GM12878 (cell line): ENCODE results near the gene MESD. TPM values are rescaled to one million over a fixed set of nuclear protein-coding genes. Genes with fewer than 3 reads are reported as not detected.

ENCODE experiments used
- ATAC-seq: fragments of 200-7000 bp; cut with Tn5 transposase; 3 replicates; pipeline ENCODE4 v1.9.1; 2020; ENCODE audit warnings: mild to moderate bottlenecking, moderate library complexity
- BruUV-seq: library from RNA; stranded (reverse); fragments of 400-500 nt; replicated peaks from 2 replicates; lab custom pipeline; 2021; lab: Mats Ljungman, UMichigan
- CTCF ChIA-PET: fragments of 300-600 bp; sonication (Branson Sonifier 250); formaldehyde crosslinking; extraction: SDS; loops from one replicate; lab custom pipeline; 2021; ENCODE audit warnings: inconsistent platforms; lab: Yijun Ruan, JAX
- POLR2A ChIA-PET: fragments of 350-600 bp; formaldehyde crosslinking; extraction: SDS; loops from one replicate; lab custom pipeline; 2021; ENCODE audit warnings: inconsistent platforms; lab: Charles Lee
- RAD21 ChIA-PET: fragments of 300-600 bp; sonication (Branson Sonifier 250); formaldehyde crosslinking; loops from one replicate; lab custom pipeline; 2023; ENCODE audit warnings: antibody characterized with exemption; ENCODE audit not compliant: unreplicated experiment; lab: Charles Lee
- SMC1A ChIA-PET: fragments of 300-600 bp; sonication (Branson Sonifier 250); formaldehyde crosslinking; loops from one replicate; lab custom pipeline; 2023; ENCODE audit not compliant: unreplicated experiment, uncharacterized antibody; lab: Charles Lee
- DNase-seq: peaks from one replicate; pipeline ENCODE4 v3.0.0-alpha.2; 2011; ENCODE audit warnings: low read depth, low spot score
- FAIRE-seq: peaks from 3 replicates; lab custom pipeline; 2011; peaks lifted over from hg19 to GRCh38; lab: Jason Lieb, UNC
- H2AFZ ChIP-seq: 2 replicates; pipeline ENCODE4 v1.6.0; 2011; ENCODE audit warnings: low read depth, low read length, control low read depth; ENCODE audit not compliant: control insufficient read depth
- H3K27ac ChIP-seq: 2 replicates; pipeline ENCODE4 v1.5.1; 2011; ENCODE audit warnings: control low read depth; ENCODE audit not compliant: control insufficient read depth, insufficient read depth
- H3K27me3 ChIP-seq, 2 experiments: replicated peaks in 1 of 2; 2 replicates each; pipeline versions ENCODE4 v1.6.0 to v1.6.1; 2011; ENCODE audit warnings: low read length in 1 of 2; ENCODE audit not compliant: control insufficient read depth in 2 of 2, insufficient read depth in 2 of 2
- H3K36me3 ChIP-seq, 2 experiments: 2 replicates each; pipeline ENCODE4 v1.5.1; 2011; ENCODE audit warnings: low read length in 1 of 2; ENCODE audit not compliant: control insufficient read depth in 2 of 2, insufficient read depth in 2 of 2
- H3K4me1 ChIP-seq: 2 replicates; pipeline ENCODE4 v1.6.1; 2011; ENCODE audit warnings: mild to moderate bottlenecking, low read length, moderate library complexity, mixed read lengths; ENCODE audit not compliant: control insufficient read depth, insufficient read depth
- H3K4me2 ChIP-seq: 2 replicates; pipeline ENCODE4 v1.6.0; 2011; ENCODE audit warnings: control low read depth; ENCODE audit not compliant: control insufficient read depth, insufficient read depth
- H3K4me3 ChIP-seq: fragments of 200-600 bp; sonication (generic); 2 replicates; pipeline ENCODE4 v1.5.1; 2016
- H3K79me2 ChIP-seq: 2 replicates; pipeline ENCODE4 v1.6.0; 2011; ENCODE audit warnings: low read length; ENCODE audit not compliant: control insufficient read depth, insufficient read depth
- H3K9ac ChIP-seq: 2 replicates; pipeline ENCODE4 v1.8.0; 2011; ENCODE audit warnings: low read length, control low read depth, mixed read lengths; ENCODE audit not compliant: control insufficient read depth, insufficient read depth
- H3K9me3 ChIP-seq: replicated peaks from 3 replicates; pipeline ENCODE4 v1.5.1; 2011; ENCODE audit warnings: mild to moderate bottlenecking, low read length; ENCODE audit not compliant: control insufficient read depth, insufficient read depth
- H4K20me1 ChIP-seq: 2 replicates; pipeline ENCODE4 v1.6.0; 2011; ENCODE audit not compliant: control insufficient read depth, insufficient read depth
- ASH2L ChIP-seq: fragments of 300-600, 200-600 bp; sonication (generic); IDR thresholded peaks from 2 replicates; pipeline ENCODE4 v1.6.1; 2017; ENCODE audit warnings: low read depth, mild to moderate bottlenecking, borderline replicate concordance
- BHLHE40 ChIP-seq, 2 experiments: fragments of 450-650 bp in 1 of 2; IDR thresholded peaks; 2 replicates each; pipeline ENCODE4 v1.6.1; 2011 to 2017; ENCODE audit warnings: low read depth in 2 of 2, borderline replicate concordance in 1 of 2, improper control_type of control experiment in 1 of 2, low read length in 1 of 2, mild to moderate bottlenecking in 1 of 2
- CHD4 ChIP-seq: fragments of 200-600 bp; sonication (generic); IDR thresholded peaks from 2 replicates; pipeline ENCODE4 v1.6.1; 2016; ENCODE audit warnings: mild to moderate bottlenecking
- DPF2 ChIP-seq: fragments of 450-650 bp; IDR thresholded peaks from 2 replicates; pipeline ENCODE4 v1.6.1; 2017; ENCODE audit warnings: mild to moderate bottlenecking
- EED ChIP-seq: sonication (generic); IDR thresholded peaks from 2 replicates; pipeline ENCODE4 v1.6.1; 2016; ENCODE audit warnings: antibody characterized with exemption, low read depth
- ESRRA ChIP-seq: IDR thresholded peaks from 2 replicates; pipeline ENCODE4 v1.6.1; 2012; ENCODE audit warnings: mild to moderate bottlenecking, low read length, improper control_type of control experiment
- MEF2A ChIP-seq: IDR thresholded peaks from 2 replicates; pipeline ENCODE4 v1.6.1; 2011; ENCODE audit warnings: low read depth, mild to moderate bottlenecking, low read length, moderate library complexity; ENCODE audit not compliant: insufficient read depth
- MEF2B ChIP-seq: fragments of 450-650 bp; IDR thresholded peaks from 2 replicates; pipeline ENCODE4 v1.6.1; 2018; ENCODE audit warnings: mild to moderate bottlenecking, moderate library complexity; ENCODE audit not compliant: partially characterized antibody, poor library complexity, severe bottlenecking
- MTA2 ChIP-seq: fragments of 450-650 bp; IDR thresholded peaks from 2 replicates; pipeline ENCODE4 v1.6.1; 2016; ENCODE audit warnings: low read depth, mild to moderate bottlenecking, moderate library complexity
- NFYB ChIP-seq: IDR thresholded peaks from 2 replicates; pipeline ENCODE4 v1.6.1; 2011; ENCODE audit warnings: low read depth, mild to moderate bottlenecking, low read length, improper control_type of control experiment, moderate library complexity; ENCODE audit not compliant: insufficient read depth
- NR2C1 ChIP-seq: fragments of 450-650 bp; IDR thresholded peaks from 2 replicates; pipeline ENCODE4 v1.6.1; 2017; ENCODE audit warnings: antibody characterized with exemption, mild to moderate bottlenecking, moderate library complexity
- RAD51 ChIP-seq: fragments of 450-650 bp; IDR thresholded peaks from 2 replicates; pipeline ENCODE4 v1.6.1; 2016; ENCODE audit warnings: moderate library complexity, mild to moderate bottlenecking, inconsistent platforms
- RELB ChIP-seq: fragments of 450-650 bp; IDR thresholded peaks from 2 replicates; pipeline ENCODE4 v1.6.1; 2017; ENCODE audit warnings: low read depth, mild to moderate bottlenecking, moderate library complexity
- SMARCA5 ChIP-seq: fragments of 450-650 bp; IDR thresholded peaks from 2 replicates; pipeline ENCODE4 v1.6.1; 2017; ENCODE audit warnings: mild to moderate bottlenecking
- TCF3 ChIP-seq: IDR thresholded peaks from 2 replicates; pipeline ENCODE4 v1.6.1; 2012; ENCODE audit warnings: low read depth, mild to moderate bottlenecking, low read length, borderline replicate concordance; ENCODE audit not compliant: insufficient read depth
- ZBED1 ChIP-seq: IDR thresholded peaks from 2 replicates; pipeline ENCODE4 v1.6.1; 2016; ENCODE audit warnings: borderline replicate concordance
- ZZZ3 ChIP-seq: IDR thresholded peaks from 2 replicates; pipeline ENCODE4 v1.6.1; 2011; ENCODE audit warnings: low read depth; ENCODE audit not compliant: control insufficient read depth, insufficient read length
- WGBS: methylation state at CpG from one replicate; pipeline ENCODE4 v1.1.6; 2016; ENCODE audit warnings: low lambda C conversion rate; ENCODE audit not compliant: insufficient replicate concordance, insufficient coverage; ENCODE audit errors: missing lambda C conversion rate; 5-methylcytosine and 5-hydroxymethylcytosine counted together
- in situ Hi-C: fragments of 300-500 bp; cut with MboI; formaldehyde crosslinking; loops from 9 replicates; pipeline ENCODE4 v1.14.3; 2018; ENCODE audit warnings: mixed read lengths
- intact Hi-C: fragments of 100-400 bp; cut with micrococcal nuclease; formaldehyde crosslinking; loops from one replicate; pipeline ENCODE4 v1.14.2; 2022; ENCODE audit not compliant: unreplicated experiment
- polyA plus RNA-seq, 11 experiments: library from polyadenylated mRNA; depleted of rRNA in 4 of 11; unstranded in 6 of 11; stranded (reverse) in 5 of 11; fragments of >200 nt; fragmentation: Nextera tagmentation in 4 of 11; fragmentation: Illumina TruSeq in 1 of 11; extraction: Ambion mirVana in 4 of 11; extraction: Trizol in 1 of 11; gene quantifications; 1 replicate in 1 of 11; 2 replicates in 10 of 11; pipeline versions ENCODE4 v1.2.1 to v1.2.3, GENCODE V29; 2011 to 2016; ENCODE audit warnings: inconsistent platforms in 2 of 11, missing spikeins in 2 of 11, low read depth in 1 of 11
- total RNA-seq, 4 experiments: library from RNA; depleted of rRNA in 3 of 4; stranded (reverse); fragments of >200 nt in 3 of 4; fragmentation: Illumina TruSeq in 1 of 4; extraction: Trizol in 1 of 4; gene quantifications; 2 replicates each; pipeline versions ENCODE4 v1.2.1 to v1.2.3, GENCODE V29; 2013 to 2021
- TF ChIP-seq, protein P1 (sequence below): fragments of 450-650 bp; IDR thresholded peaks from 2 replicates; pipeline ENCODE4 v1.6.1; 2014; ENCODE audit warnings: mild to moderate bottlenecking
- TF ChIP-seq, protein P2 (sequence below): IDR thresholded peaks from 2 replicates; pipeline ENCODE4 v1.6.1; 2011; ENCODE audit warnings: borderline replicate concordance, low read depth, mild to moderate bottlenecking, moderate library complexity, mixed read lengths, low read length; ENCODE audit not compliant: insufficient read depth; ENCODE audit errors: extremely low read length
- TF ChIP-seq, protein P3 (sequence below): fragments of 150-350 bp; IDR thresholded peaks from 2 replicates; pipeline ENCODE4 v1.6.1; 2016; ENCODE audit warnings: low read depth, low read length

The MESD gene
- total and polyA plus RNA-seq, 10 of the 15 experiments (the other 5 are each of a cell fraction or from before 2014, with no cell fraction given): 10.2 to 39.8 (median 20.9) TPM

DNA sequence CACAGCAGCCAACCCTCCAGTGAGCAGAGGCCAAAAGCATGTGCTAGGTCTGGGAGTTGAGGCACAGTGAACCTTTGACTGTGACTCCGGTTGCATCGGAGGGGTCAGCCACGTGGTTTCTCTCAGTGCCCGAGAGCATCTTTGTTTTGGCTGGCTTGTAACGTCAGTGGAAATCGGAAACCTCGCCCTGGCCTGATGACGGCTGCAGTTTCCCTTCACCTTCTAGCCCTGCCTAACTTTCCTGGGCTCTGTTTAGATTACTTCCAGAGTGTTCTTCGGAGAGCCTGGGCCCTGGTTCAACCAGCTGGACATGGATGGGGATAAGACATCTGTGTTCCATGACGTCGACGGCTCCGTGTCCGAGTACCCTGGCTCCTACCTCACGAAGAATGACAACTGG, 56.6 kb downstream of the MESD start:
- TF ChIP-seq TCF3: no peak
- TF ChIP-seq RELB: no peak
- TF ChIP-seq, protein P1, sequence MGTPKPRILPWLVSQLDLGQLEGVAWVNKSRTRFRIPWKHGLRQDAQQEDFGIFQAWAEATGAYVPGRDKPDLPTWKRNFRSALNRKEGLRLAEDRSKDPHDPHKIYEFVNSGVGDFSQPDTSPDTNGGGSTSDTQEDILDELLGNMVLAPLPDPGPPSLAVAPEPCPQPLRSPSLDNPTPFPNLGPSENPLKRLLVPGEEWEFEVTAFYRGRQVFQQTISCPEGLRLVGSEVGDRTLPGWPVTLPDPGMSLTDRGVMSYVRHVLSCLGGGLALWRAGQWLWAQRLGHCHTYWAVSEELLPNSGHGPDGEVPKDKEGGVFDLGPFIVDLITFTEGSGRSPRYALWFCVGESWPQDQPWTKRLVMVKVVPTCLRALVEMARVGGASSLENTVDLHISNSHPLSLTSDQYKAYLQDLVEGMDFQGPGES: no peak
- TF ChIP-seq, protein P2, sequence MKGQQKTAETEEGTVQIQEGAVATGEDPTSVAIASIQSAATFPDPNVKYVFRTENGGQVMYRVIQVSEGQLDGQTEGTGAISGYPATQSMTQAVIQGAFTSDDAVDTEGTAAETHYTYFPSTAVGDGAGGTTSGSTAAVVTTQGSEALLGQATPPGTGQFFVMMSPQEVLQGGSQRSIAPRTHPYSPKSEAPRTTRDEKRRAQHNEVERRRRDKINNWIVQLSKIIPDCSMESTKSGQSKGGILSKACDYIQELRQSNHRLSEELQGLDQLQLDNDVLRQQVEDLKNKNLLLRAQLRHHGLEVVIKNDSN: no peak
- no peak for TF ChIP-seq ASH2L
- TF ChIP-seq DPF2: no peak
- no peak for TF ChIP-seq ZZZ3
- TF ChIP-seq ZBED1: no peak
- no peak for TF ChIP-seq RAD51
- no peak for TF ChIP-seq NFYB
- no peak for TF ChIP-seq SMARCA5
- no peak for TF ChIP-seq BHLHE40 (IDR thresholded peaks at IDR 0.05; ENCODE audit: borderline replicate concordance in 1 of 2, low read depth in 2 of 2, low read length in 1 of 2)
- no peak for TF ChIP-seq NR2C1
- TF ChIP-seq ESRRA: no peak
- no peak for TF ChIP-seq MEF2B
- no peak for TF ChIP-seq CHD4
- TF ChIP-seq, protein P3, sequence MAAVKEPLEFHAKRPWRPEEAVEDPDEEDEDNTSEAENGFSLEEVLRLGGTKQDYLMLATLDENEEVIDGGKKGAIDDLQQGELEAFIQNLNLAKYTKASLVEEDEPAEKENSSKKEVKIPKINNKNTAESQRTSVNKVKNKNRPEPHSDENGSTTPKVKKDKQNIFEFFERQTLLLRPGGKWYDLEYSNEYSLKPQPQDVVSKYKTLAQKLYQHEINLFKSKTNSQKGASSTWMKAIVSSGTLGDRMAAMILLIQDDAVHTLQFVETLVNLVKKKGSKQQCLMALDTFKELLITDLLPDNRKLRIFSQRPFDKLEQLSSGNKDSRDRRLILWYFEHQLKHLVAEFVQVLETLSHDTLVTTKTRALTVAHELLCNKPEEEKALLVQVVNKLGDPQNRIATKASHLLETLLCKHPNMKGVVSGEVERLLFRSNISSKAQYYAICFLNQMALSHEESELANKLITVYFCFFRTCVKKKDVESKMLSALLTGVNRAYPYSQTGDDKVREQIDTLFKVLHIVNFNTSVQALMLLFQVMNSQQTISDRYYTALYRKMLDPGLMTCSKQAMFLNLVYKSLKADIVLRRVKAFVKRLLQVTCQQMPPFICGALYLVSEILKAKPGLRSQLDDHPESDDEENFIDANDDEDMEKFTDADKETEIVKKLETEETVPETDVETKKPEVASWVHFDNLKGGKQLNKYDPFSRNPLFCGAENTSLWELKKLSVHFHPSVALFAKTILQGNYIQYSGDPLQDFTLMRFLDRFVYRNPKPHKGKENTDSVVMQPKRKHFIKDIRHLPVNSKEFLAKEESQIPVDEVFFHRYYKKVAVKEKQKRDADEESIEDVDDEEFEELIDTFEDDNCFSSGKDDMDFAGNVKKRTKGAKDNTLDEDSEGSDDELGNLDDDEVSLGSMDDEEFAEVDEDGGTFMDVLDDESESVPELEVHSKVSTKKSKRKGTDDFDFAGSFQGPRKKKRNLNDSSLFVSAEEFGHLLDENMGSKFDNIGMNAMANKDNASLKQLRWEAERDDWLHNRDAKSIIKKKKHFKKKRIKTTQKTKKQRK: no peak
- TF ChIP-seq MEF2A: no peak
- TF ChIP-seq MTA2: no peak
- TF ChIP-seq EED: no peak
- Histone ChIP-seq H3K36me3 (no peaks in the 10 kb centered on the region), H3K4me1 (no peaks in the 10 kb centered on the region), H3K79me2 (no peaks in the 10 kb centered on the region), H3K9ac (no peak overlapping the region), H3K4me2 (no peak overlapping the region), H3K27me3 (no peaks in the 10 kb centered on the region; a peak in 1 of 4 replicates), H3K4me3 (no peak overlapping the region), H3K27ac (no peak overlapping the region), H4K20me1 (no peaks in the 10 kb centered on the region), H3K9me3 (no peaks in the 10 kb centered on the region), H2AFZ (no peak overlapping the region)
- in situ Hi-C loops: no loop called here
- DNase-seq: no peak
- intact Hi-C loops: no loop called here
- SMC1A ChIA-PET: no interaction called here
- POLR2A ChIA-PET: no interaction called here
- WGBS: 85% methylated on average over 15 of the region's 15 CpGs
- no peak for FAIRE-seq
- no peak for ATAC-seq
- RAD21 ChIA-PET: no interaction called here
- CTCF ChIA-PET: no interaction called here
- no TSS peak for BruUV-seq
